GM12878 (cell line): Measurements from ENCODE around the gene CALD1. TPM values are rescaled to one million over a fixed set of nuclear protein-coding genes. Genes with fewer than 3 reads are reported as not detected.

Experiments
- ATAC-seq: fragments of 200-7000 bp; cut with Tn5 transposase; 3 replicates; pipeline ENCODE4 v1.9.1; 2020; ENCODE audit warnings: mild to moderate bottlenecking, moderate library complexity
- BruUV-seq: library from RNA; stranded (reverse); fragments of 400-500 nt; replicated peaks from 2 replicates; lab custom pipeline; 2021; lab: Mats Ljungman, UMichigan
- CTCF ChIA-PET: fragments of 300-600 bp; sonication (Branson Sonifier 250); formaldehyde crosslinking; extraction: SDS; loops from one replicate; lab custom pipeline; 2021; ENCODE audit warnings: inconsistent platforms; lab: Yijun Ruan, JAX
- POLR2A ChIA-PET: fragments of 350-600 bp; formaldehyde crosslinking; extraction: SDS; loops from one replicate; lab custom pipeline; 2021; ENCODE audit warnings: inconsistent platforms; lab: Charles Lee
- RAD21 ChIA-PET: fragments of 300-600 bp; sonication (Branson Sonifier 250); formaldehyde crosslinking; loops from one replicate; lab custom pipeline; 2023; ENCODE audit warnings: antibody characterized with exemption; ENCODE audit not compliant: unreplicated experiment; lab: Charles Lee
- SMC1A ChIA-PET: fragments of 300-600 bp; sonication (Branson Sonifier 250); formaldehyde crosslinking; loops from one replicate; lab custom pipeline; 2023; ENCODE audit not compliant: unreplicated experiment, uncharacterized antibody; lab: Charles Lee
- DNase-seq: peaks from one replicate; pipeline ENCODE4 v3.0.0-alpha.2; 2011; ENCODE audit warnings: low read depth, low spot score
- FAIRE-seq: peaks from 3 replicates; lab custom pipeline; 2011; peaks lifted over from hg19 to GRCh38; lab: Jason Lieb, UNC
- H2AFZ ChIP-seq: 2 replicates; pipeline ENCODE4 v1.6.0; 2011; ENCODE audit warnings: low read depth, low read length, control low read depth; ENCODE audit not compliant: control insufficient read depth
- H3K27ac ChIP-seq: 2 replicates; pipeline ENCODE4 v1.5.1; 2011; ENCODE audit warnings: control low read depth; ENCODE audit not compliant: control insufficient read depth, insufficient read depth
- H3K27me3 ChIP-seq, 2 experiments: replicated peaks in 1 of 2; 2 replicates each; pipeline versions ENCODE4 v1.6.0 to v1.6.1; 2011; ENCODE audit warnings: low read length in 1 of 2; ENCODE audit not compliant: control insufficient read depth in 2 of 2, insufficient read depth in 2 of 2
- H3K36me3 ChIP-seq, 2 experiments: 2 replicates each; pipeline ENCODE4 v1.5.1; 2011; ENCODE audit warnings: low read length in 1 of 2; ENCODE audit not compliant: control insufficient read depth in 2 of 2, insufficient read depth in 2 of 2
- H3K4me1 ChIP-seq: 2 replicates; pipeline ENCODE4 v1.6.1; 2011; ENCODE audit warnings: mild to moderate bottlenecking, low read length, moderate library complexity, mixed read lengths; ENCODE audit not compliant: control insufficient read depth, insufficient read depth
- H3K4me2 ChIP-seq: 2 replicates; pipeline ENCODE4 v1.6.0; 2011; ENCODE audit warnings: control low read depth; ENCODE audit not compliant: control insufficient read depth, insufficient read depth
- H3K4me3 ChIP-seq: fragments of 200-600 bp; sonication (generic); 2 replicates; pipeline ENCODE4 v1.5.1; 2016
- H3K79me2 ChIP-seq: 2 replicates; pipeline ENCODE4 v1.6.0; 2011; ENCODE audit warnings: low read length; ENCODE audit not compliant: control insufficient read depth, insufficient read depth
- H3K9ac ChIP-seq: 2 replicates; pipeline ENCODE4 v1.8.0; 2011; ENCODE audit warnings: low read length, control low read depth, mixed read lengths; ENCODE audit not compliant: control insufficient read depth, insufficient read depth
- H3K9me3 ChIP-seq: replicated peaks from 3 replicates; pipeline ENCODE4 v1.5.1; 2011; ENCODE audit warnings: mild to moderate bottlenecking, low read length; ENCODE audit not compliant: control insufficient read depth, insufficient read depth
- H4K20me1 ChIP-seq: 2 replicates; pipeline ENCODE4 v1.6.0; 2011; ENCODE audit not compliant: control insufficient read depth, insufficient read depth
- BHLHE40 ChIP-seq, 2 experiments: fragments of 450-650 bp in 1 of 2; IDR thresholded peaks; 2 replicates each; pipeline ENCODE4 v1.6.1; 2011 to 2017; ENCODE audit warnings: low read depth in 2 of 2, borderline replicate concordance in 1 of 2, improper control_type of control experiment in 1 of 2, low read length in 1 of 2, mild to moderate bottlenecking in 1 of 2
- DPF2 ChIP-seq: fragments of 450-650 bp; IDR thresholded peaks from 2 replicates; pipeline ENCODE4 v1.6.1; 2017; ENCODE audit warnings: mild to moderate bottlenecking
- IKZF1 ChIP-seq: fragments of 450-650 bp; conservative IDR thresholded peaks from 2 replicates; pipeline ENCODE4 v1.6.1; 2017; ENCODE audit warnings: antibody characterized with exemption, mild to moderate bottlenecking
- IKZF2 ChIP-seq, 2 experiments: fragments of 450-650 bp; IDR thresholded peaks; 2 replicates each; pipeline ENCODE4 v1.6.1; 2017; ENCODE audit warnings: mild to moderate bottlenecking in 2 of 2, moderate library complexity in 2 of 2
- LARP7 ChIP-seq: fragments of 450-650 bp; IDR thresholded peaks from 2 replicates; pipeline ENCODE4 v1.6.1; 2017; ENCODE audit warnings: mild to moderate bottlenecking
- MYB ChIP-seq: fragments of 150-350 bp; IDR thresholded peaks from 2 replicates; pipeline ENCODE4 v1.6.1; 2014; ENCODE audit warnings: mild to moderate bottlenecking, low read depth, low read length, borderline replicate concordance
- NBN ChIP-seq: fragments of 450-650 bp; IDR thresholded peaks from 2 replicates; pipeline ENCODE4 v1.6.1; 2016
- NFXL1 ChIP-seq: fragments of 450-650 bp; IDR thresholded peaks from 2 replicates; pipeline ENCODE4 v1.6.1; 2017; ENCODE audit warnings: antibody characterized with exemption, mild to moderate bottlenecking, borderline replicate concordance
- NR2C1 ChIP-seq: fragments of 450-650 bp; IDR thresholded peaks from 2 replicates; pipeline ENCODE4 v1.6.1; 2017; ENCODE audit warnings: antibody characterized with exemption, mild to moderate bottlenecking, moderate library complexity
- NR2F1 ChIP-seq: fragments of 450-650 bp; conservative IDR thresholded peaks from 2 replicates; pipeline ENCODE4 v1.6.1; 2017; ENCODE audit warnings: mild to moderate bottlenecking
- RAD51 ChIP-seq: fragments of 450-650 bp; IDR thresholded peaks from 2 replicates; pipeline ENCODE4 v1.6.1; 2016; ENCODE audit warnings: moderate library complexity, mild to moderate bottlenecking, inconsistent platforms
- SUPT20H ChIP-seq: IDR thresholded peaks from 2 replicates; pipeline ENCODE4 v1.6.1; 2011; ENCODE audit warnings: low read depth, mild to moderate bottlenecking, low read length, moderate library complexity, borderline replicate concordance; ENCODE audit not compliant: control insufficient read depth
- WGBS: methylation state at CpG from one replicate; pipeline ENCODE4 v1.1.6; 2016; ENCODE audit warnings: low lambda C conversion rate; ENCODE audit not compliant: insufficient replicate concordance, insufficient coverage; ENCODE audit errors: missing lambda C conversion rate; 5-methylcytosine and 5-hydroxymethylcytosine counted together
- in situ Hi-C: fragments of 300-500 bp; cut with MboI; formaldehyde crosslinking; loops from 9 replicates; pipeline ENCODE4 v1.14.3; 2018; ENCODE audit warnings: mixed read lengths
- intact Hi-C: fragments of 100-400 bp; cut with micrococcal nuclease; formaldehyde crosslinking; loops from one replicate; pipeline ENCODE4 v1.14.2; 2022; ENCODE audit not compliant: unreplicated experiment
- polyA plus RNA-seq, 11 experiments: library from polyadenylated mRNA; depleted of rRNA in 4 of 11; unstranded in 6 of 11; stranded (reverse) in 5 of 11; fragments of >200 nt; fragmentation: Nextera tagmentation in 4 of 11; fragmentation: Illumina TruSeq in 1 of 11; extraction: Ambion mirVana in 4 of 11; extraction: Trizol in 1 of 11; gene quantifications; 1 replicate in 1 of 11; 2 replicates in 10 of 11; pipeline versions ENCODE4 v1.2.1 to v1.2.3, GENCODE V29; 2011 to 2016; ENCODE audit warnings: inconsistent platforms in 2 of 11, missing spikeins in 2 of 11, low read depth in 1 of 11
- total RNA-seq, 4 experiments: library from RNA; depleted of rRNA in 3 of 4; stranded (reverse); fragments of >200 nt in 3 of 4; fragmentation: Illumina TruSeq in 1 of 4; extraction: Trizol in 1 of 4; gene quantifications; 2 replicates each; pipeline versions ENCODE4 v1.2.1 to v1.2.3, GENCODE V29; 2013 to 2021
- TF ChIP-seq, protein P1 (sequence below): fragments of 450-650 bp; IDR thresholded peaks from 2 replicates; pipeline ENCODE4 v1.6.1; 2017; ENCODE audit warnings: mild to moderate bottlenecking, moderate library complexity
- TF ChIP-seq, protein P2 (sequence below): fragments of 450-650 bp; IDR thresholded peaks from 2 replicates; pipeline ENCODE4 v1.6.1; 2016; ENCODE audit warnings: mild to moderate bottlenecking
- TF ChIP-seq, protein P3 (sequence below): fragments of 450-650 bp; IDR thresholded peaks from 2 replicates; pipeline ENCODE4 v1.6.1; 2017; ENCODE audit warnings: low read depth, mild to moderate bottlenecking, moderate library complexity

Gene CALD1
- total and polyA plus RNA-seq, 10 of the 15 experiments (the other 5 are each of a cell fraction or from before 2014, with no cell fraction given): 0.03 to 1.3 (median 0.22) TPM

DNA sequence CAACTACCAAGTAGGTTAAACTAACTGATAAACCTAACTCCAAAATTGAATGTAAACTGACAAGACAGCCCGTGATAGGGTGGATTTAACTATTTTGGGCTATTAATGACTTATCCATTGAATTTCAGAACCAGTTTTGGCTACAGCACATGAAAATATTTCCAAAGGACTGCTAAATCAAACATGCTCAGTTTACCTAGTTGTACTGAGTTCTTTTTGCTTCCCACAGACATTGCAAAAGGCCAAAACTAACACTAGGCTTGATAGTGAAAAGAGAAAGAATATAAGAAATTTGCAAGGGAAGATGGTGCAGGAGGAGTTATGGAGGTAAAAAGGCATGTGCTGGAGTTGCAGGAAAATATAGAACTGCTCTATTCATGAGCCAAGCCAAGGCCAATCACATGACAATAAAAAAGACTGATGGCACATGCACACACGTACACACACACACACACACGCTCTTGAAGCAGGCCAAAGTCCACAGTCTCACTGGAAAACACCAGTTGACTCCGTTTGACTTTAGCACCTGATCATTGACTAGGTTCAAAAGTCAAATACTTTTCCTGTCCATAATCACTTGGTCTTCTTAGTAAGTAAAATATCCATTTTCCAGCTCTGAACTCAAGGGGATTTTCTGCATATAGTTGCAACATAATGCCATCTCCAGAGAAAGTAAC is 130.9 kb downstream of the CALD1 start:
- peak; percentile 57 for ATAC-seq
- Histone ChIP-seq H3K79me2 (no peaks in the 10 kb centered on the region), H3K27ac (no peak overlapping the region), H3K4me2 (peak overlapping the region; percentile 41; the same call in 1 of the 2 replicates), H2AFZ (peak overlapping the region; percentile 64), H3K9me3 (no peaks in the 10 kb centered on the region), H3K36me3 (no peaks in the 10 kb centered on the region), H4K20me1 (no peaks in the 10 kb centered on the region), H3K9ac (no peak overlapping the region), H3K4me3 (no peak overlapping the region), H3K27me3 (no peaks in the 10 kb centered on the region), H3K4me1 (peaks cover 4% of the 10 kb centered on the region; the same call in 1 of the 2 replicates)
- 69% methylated on average over 4 of the region's 4 CpGs for WGBS
- RAD21 ChIA-PET: interaction anchor here (1.1 to 2.4 kb wide), 3 partner anchors 10 to 33 kb away, joined by 3 to 16 read pairs (median 11); no protein-coding TSS in a partner anchor
- POLR2A ChIA-PET: interaction anchor here (0.6 to 1.9 kb wide), 5 partner anchors 9 to 123 kb away, joined by 3 to 20 read pairs (median 4); no protein-coding TSS in a partner anchor
- in situ Hi-C loops: no loop called here
- no peak for DNase-seq
- BruUV-seq: no TSS peak
- FAIRE-seq: no peak
- SMC1A ChIA-PET: interaction anchor here (0.6 to 4.8 kb wide), 9 partner anchors 9 to 445 kb away, joined by 3 to 31 read pairs (median 6); no protein-coding TSS in a partner anchor
- CTCF ChIA-PET: interaction anchor here (0.7 to 2.0 kb wide), 4 partner anchors 30 to 109 kb away, joined by 3 to 10 read pairs (median 4); no protein-coding TSS in a partner anchor
- intact Hi-C loops: no loop called here
- TF ChIP-seq NR2C1 (peak; percentile 48), IKZF2 (IDR thresholded peaks at IDR 0.05) (peak; percentile 23 to 48; a peak in 2 of 4 replicates), RAD51 (peak; percentile 70), NFXL1 (no peak), SUPT20H (no peak), IKZF1 (peak; percentile 68), LARP7 (0 out of 2 replicates have a peak, but pooled peaks have one; percentile 22), NBN (peak; percentile 39), BHLHE40 (IDR thresholded peaks at IDR 0.05; ENCODE audit: borderline replicate concordance in 1 of 2, low read depth in 2 of 2, low read length in 1 of 2) (peak; percentile 31 to 91; a peak in 2 of 4 replicates), DPF2 (peak; percentile 68; the same call in 1 of the 2 replicates), NR2F1 (peak; percentile 69), MYB (no peak)
- TF ChIP-seq, protein P1, sequence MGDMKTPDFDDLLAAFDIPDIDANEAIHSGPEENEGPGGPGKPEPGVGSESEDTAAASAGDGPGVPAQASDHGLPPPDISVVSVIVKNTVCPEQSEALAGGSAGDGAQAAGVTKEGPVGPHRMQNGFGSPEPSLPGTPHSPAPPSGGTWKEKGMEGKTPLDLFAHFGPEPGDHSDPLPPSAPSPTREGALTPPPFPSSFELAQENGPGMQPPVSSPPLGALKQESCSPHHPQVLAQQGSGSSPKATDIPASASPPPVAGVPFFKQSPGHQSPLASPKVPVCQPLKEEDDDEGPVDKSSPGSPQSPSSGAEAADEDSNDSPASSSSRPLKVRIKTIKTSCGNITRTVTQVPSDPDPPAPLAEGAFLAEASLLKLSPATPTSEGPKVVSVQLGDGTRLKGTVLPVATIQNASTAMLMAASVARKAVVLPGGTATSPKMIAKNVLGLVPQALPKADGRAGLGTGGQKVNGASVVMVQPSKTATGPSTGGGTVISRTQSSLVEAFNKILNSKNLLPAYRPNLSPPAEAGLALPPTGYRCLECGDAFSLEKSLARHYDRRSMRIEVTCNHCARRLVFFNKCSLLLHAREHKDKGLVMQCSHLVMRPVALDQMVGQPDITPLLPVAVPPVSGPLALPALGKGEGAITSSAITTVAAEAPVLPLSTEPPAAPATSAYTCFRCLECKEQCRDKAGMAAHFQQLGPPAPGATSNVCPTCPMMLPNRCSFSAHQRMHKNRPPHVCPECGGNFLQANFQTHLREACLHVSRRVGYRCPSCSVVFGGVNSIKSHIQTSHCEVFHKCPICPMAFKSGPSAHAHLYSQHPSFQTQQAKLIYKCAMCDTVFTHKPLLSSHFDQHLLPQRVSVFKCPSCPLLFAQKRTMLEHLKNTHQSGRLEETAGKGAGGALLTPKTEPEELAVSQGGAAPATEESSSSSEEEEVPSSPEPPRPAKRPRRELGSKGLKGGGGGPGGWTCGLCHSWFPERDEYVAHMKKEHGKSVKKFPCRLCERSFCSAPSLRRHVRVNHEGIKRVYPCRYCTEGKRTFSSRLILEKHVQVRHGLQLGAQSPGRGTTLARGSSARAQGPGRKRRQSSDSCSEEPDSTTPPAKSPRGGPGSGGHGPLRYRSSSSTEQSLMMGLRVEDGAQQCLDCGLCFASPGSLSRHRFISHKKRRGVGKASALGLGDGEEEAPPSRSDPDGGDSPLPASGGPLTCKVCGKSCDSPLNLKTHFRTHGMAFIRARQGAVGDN: peak; percentile 70
- TF ChIP-seq, protein P2, sequence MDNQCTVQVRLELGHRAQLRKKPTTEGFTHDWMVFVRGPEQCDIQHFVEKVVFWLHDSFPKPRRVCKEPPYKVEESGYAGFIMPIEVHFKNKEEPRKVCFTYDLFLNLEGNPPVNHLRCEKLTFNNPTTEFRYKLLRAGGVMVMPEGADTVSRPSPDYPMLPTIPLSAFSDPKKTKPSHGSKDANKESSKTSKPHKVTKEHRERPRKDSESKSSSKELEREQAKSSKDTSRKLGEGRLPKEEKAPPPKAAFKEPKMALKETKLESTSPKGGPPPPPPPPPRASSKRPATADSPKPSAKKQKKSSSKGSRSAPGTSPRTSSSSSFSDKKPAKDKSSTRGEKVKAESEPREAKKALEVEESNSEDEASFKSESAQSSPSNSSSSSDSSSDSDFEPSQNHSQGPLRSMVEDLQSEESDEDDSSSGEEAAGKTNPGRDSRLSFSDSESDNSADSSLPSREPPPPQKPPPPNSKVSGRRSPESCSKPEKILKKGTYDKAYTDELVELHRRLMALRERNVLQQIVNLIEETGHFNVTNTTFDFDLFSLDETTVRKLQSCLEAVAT: 0 out of 2 replicates have a peak, but pooled peaks have one; percentile 18
- TF ChIP-seq, protein P3, sequence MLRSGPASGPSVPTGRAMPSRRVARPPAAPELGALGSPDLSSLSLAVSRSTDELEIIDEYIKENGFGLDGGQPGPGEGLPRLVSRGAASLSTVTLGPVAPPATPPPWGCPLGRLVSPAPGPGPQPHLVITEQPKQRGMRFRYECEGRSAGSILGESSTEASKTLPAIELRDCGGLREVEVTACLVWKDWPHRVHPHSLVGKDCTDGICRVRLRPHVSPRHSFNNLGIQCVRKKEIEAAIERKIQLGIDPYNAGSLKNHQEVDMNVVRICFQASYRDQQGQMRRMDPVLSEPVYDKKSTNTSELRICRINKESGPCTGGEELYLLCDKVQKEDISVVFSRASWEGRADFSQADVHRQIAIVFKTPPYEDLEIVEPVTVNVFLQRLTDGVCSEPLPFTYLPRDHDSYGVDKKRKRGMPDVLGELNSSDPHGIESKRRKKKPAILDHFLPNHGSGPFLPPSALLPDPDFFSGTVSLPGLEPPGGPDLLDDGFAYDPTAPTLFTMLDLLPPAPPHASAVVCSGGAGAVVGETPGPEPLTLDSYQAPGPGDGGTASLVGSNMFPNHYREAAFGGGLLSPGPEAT: peak; percentile 66
